ENCODE measurements around the gene WIPF1.

Gene WIPF1

DNA sequence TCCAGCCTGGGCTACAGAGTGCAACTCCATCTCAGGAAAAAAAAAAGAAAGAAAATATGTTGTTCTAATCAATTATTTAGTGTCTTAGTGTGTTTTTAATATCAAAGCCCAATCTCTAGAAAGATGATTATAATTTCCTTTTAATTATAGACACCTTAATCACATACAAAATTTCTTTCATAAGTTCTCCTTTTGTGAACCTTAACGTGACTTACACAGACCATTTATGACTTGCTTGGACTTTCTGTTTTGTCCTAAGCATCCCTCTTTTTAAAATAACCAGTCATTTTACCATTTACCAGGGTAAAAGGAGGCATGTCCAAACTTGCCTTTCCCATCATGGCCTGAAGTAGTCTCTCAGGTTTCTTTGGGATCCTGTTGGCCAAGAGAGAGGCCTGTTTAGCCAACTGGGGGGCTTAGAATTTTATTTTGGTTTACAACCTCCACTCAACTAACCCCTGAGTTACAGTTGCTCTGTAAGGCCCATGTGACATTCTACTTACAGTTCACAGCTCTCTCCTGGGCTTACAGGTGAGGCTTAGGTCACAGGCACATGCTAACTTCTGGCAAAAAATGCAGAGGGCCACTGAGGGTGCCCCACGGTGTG lies 86.9 kb downstream of the WIPF1 start:
- Histone ChIP-seq H4K20me1 (ENCODE audit: insufficient read depth, low read length, poor library complexity, severe bottlenecking) (no peaks in the 10 kb centered on the region), H3K4me3 (ENCODE audit: low read length, poor library complexity, severe bottlenecking) (no peak overlapping the region), H3K36me3 (ENCODE audit: insufficient read depth, low read length) (no peaks in the 10 kb centered on the region), H3K4me1 (ENCODE audit: insufficient read depth, low read length, poor library complexity, severe bottlenecking) (no peaks in the 10 kb centered on the region), H3K9me3 (ENCODE audit: insufficient read depth, low read depth, low read length) (peaks cover 15% of the 10 kb centered on the region; the same call in 1 of the 2 replicates), H3K79me2 (ENCODE audit: insufficient read depth, low read length) (no peaks in the 10 kb centered on the region), H3K27me3 (ENCODE audit: insufficient read depth, low read length, poor library complexity, severe bottlenecking) (no peaks in the 10 kb centered on the region), H2AFZ (ENCODE audit: low read length) (no peak overlapping the region), H3K4me2 (ENCODE audit: low read depth, low read length, poor library complexity, severe bottlenecking) (no peak overlapping the region), H3K9me2 (replicated peaks; ENCODE audit: low read depth, low read length) (no peaks in the 10 kb centered on the region), H3F3A (ENCODE audit: low read depth) (no peaks in the 10 kb centered on the region), H3K9ac (ENCODE audit: low read depth, low read length, poor library complexity, severe bottlenecking) (no peak overlapping the region)
- TF ChIP-seq, protein P1, sequence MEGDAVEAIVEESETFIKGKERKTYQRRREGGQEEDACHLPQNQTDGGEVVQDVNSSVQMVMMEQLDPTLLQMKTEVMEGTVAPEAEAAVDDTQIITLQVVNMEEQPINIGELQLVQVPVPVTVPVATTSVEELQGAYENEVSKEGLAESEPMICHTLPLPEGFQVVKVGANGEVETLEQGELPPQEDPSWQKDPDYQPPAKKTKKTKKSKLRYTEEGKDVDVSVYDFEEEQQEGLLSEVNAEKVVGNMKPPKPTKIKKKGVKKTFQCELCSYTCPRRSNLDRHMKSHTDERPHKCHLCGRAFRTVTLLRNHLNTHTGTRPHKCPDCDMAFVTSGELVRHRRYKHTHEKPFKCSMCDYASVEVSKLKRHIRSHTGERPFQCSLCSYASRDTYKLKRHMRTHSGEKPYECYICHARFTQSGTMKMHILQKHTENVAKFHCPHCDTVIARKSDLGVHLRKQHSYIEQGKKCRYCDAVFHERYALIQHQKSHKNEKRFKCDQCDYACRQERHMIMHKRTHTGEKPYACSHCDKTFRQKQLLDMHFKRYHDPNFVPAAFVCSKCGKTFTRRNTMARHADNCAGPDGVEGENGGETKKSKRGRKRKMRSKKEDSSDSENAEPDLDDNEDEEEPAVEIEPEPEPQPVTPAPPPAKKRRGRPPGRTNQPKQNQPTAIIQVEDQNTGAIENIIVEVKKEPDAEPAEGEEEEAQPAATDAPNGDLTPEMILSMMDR (conservative IDR thresholded peaks at IDR 0.05; ENCODE audit: low read length), result no peak
- TF ChIP-seq EZH2phosphoT487 (IDR thresholded peaks at IDR 0.05; ENCODE audit: borderline replicate concordance), result no peak
